ENCODE results near the gene HIVEP3.

GRCh38 chr1:41898191-41898713 is 20.5 kb downstream of the HIVEP3 start:
- TF ChIP-seq CTCF (IDR thresholded peaks at IDR 0.05), result no peak
- TF ChIP-seq EZH2 (IDR thresholded peaks at IDR 0.05; ENCODE audit: borderline replicate concordance, insufficient read depth, low read depth, low read length, poor library complexity, severe bottlenecking), result no peak
